ENCODE data around the gene PRRX2.
A peak's percentile ranks its signal among the peaks of the same experiment; 100 is the strongest.

Gene PRRX2

DNA sequence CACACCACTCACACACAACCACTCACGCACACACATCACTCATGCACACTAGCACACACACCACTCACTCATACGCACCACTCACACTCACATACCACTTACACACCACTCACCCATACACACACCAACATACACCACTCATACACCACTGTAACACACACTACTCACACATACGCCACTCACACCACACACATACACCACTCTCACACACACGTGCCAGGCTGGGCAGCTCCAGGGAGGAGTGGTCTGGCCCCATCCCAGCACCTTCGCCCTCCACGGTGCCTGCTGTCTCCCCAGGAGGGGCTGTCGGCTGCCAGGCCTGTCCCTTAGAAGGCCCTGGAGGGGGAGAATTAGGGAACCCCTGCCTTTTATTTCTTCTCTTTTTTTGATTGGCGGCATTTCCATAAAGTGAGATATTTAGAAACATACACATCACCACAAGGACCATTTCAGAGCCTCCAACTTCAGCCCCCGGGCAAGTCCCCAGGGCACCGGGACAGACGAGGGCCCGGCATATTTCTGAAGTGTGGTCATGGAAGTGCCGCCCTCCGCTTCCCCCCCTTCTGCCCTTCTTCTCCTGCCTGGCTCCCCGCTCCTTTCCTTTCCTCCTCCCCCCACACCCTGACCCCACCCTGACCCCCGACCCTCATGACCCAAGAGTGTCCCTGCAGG lies 17.2 kb upstream of the PRRX2 start (continued):
- TF ChIP-seq ARNTL (CRISPR knock-in tag; IDR thresholded peaks at IDR 0.05; ENCODE audit: borderline replicate concordance, low read depth) = no peak
- no peak for TF ChIP-seq ZFP30 (CRISPR knock-in tag; IDR thresholded peaks at IDR 0.05)
- TF ChIP-seq ESRRG (CRISPR knock-in tag; IDR thresholded peaks at IDR 0.05) = no peak
- no peak for TF ChIP-seq TCF4 (CRISPR knock-in tag; IDR thresholded peaks at IDR 0.05; ENCODE audit: borderline replicate concordance)
- no peak for TF ChIP-seq ZNF70 (CRISPR knock-in tag; IDR thresholded peaks at IDR 0.05)

- TF ChIP-seq ESRRG (CRISPR knock-in tag; IDR thresholded peaks at IDR 0.05) (no peak), ARNTL (CRISPR knock-in tag; IDR thresholded peaks at IDR 0.05; ENCODE audit: borderline replicate concordance, low read depth) (no peak)
- ATAC-seq = no peak; the same call in 2 of the 3 replicates
These were observed 16.7 kb upstream of the PRRX2 start for GRCh38 chr9:129648764-129649115.

GRCh38 chr9:129649726-129650679 lies 15.4 kb upstream of the PRRX2 start:
- TF ChIP-seq PPARA (CRISPR knock-in tag; IDR thresholded peaks at IDR 0.05; ENCODE audit: borderline replicate concordance) (no peak), TCF4 (CRISPR knock-in tag; IDR thresholded peaks at IDR 0.05; ENCODE audit: borderline replicate concordance) (peak; percentile 95), ZNF70 (CRISPR knock-in tag; IDR thresholded peaks at IDR 0.05) (peak; percentile 7; the same call in 1 of the 2 replicates), RARB (CRISPR knock-in tag; IDR thresholded peaks at IDR 0.05) (no peak)
- TF ChIP-seq, protein P1, sequence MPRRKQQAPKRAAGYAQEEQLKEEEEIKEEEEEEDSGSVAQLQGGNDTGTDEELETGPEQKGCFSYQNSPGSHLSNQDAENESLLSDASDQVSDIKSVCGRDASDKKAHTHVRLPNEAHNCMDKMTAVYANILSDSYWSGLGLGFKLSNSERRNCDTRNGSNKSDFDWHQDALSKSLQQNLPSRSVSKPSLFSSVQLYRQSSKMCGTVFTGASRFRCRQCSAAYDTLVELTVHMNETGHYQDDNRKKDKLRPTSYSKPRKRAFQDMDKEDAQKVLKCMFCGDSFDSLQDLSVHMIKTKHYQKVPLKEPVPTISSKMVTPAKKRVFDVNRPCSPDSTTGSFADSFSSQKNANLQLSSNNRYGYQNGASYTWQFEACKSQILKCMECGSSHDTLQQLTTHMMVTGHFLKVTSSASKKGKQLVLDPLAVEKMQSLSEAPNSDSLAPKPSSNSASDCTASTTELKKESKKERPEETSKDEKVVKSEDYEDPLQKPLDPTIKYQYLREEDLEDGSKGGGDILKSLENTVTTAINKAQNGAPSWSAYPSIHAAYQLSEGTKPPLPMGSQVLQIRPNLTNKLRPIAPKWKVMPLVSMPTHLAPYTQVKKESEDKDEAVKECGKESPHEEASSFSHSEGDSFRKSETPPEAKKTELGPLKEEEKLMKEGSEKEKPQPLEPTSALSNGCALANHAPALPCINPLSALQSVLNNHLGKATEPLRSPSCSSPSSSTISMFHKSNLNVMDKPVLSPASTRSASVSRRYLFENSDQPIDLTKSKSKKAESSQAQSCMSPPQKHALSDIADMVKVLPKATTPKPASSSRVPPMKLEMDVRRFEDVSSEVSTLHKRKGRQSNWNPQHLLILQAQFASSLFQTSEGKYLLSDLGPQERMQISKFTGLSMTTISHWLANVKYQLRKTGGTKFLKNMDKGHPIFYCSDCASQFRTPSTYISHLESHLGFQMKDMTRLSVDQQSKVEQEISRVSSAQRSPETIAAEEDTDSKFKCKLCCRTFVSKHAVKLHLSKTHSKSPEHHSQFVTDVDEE (CRISPR knock-in tag; IDR thresholded peaks at IDR 0.05) = peak; percentile 62; the same call in 1 of the 2 replicates

GRCh38 chr9:129650680-129651235 lies 14.7 kb upstream of the PRRX2 start:
- TF ChIP-seq PPARA (CRISPR knock-in tag; IDR thresholded peaks at IDR 0.05; ENCODE audit: borderline replicate concordance) (no peak), TCF4 (CRISPR knock-in tag; IDR thresholded peaks at IDR 0.05; ENCODE audit: borderline replicate concordance) (no peak), ZFP30 (CRISPR knock-in tag; IDR thresholded peaks at IDR 0.05) (no peak), ZNF8 (CRISPR knock-in tag; IDR thresholded peaks at IDR 0.05) (no peak), ZFP3 (CRISPR knock-in tag; IDR thresholded peaks at IDR 0.05) (no peak)
- TF ChIP-seq, protein P2, sequence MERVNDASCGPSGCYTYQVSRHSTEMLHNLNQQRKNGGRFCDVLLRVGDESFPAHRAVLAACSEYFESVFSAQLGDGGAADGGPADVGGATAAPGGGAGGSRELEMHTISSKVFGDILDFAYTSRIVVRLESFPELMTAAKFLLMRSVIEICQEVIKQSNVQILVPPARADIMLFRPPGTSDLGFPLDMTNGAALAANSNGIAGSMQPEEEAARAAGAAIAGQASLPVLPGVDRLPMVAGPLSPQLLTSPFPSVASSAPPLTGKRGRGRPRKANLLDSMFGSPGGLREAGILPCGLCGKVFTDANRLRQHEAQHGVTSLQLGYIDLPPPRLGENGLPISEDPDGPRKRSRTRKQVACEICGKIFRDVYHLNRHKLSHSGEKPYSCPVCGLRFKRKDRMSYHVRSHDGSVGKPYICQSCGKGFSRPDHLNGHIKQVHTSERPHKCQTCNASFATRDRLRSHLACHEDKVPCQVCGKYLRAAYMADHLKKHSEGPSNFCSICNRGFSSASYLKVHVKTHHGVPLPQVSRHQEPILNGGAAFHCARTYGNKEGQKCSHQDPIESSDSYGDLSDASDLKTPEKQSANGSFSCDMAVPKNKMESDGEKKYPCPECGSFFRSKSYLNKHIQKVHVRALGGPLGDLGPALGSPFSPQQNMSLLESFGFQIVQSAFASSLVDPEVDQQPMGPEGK (CRISPR knock-in tag; IDR thresholded peaks at IDR 0.05; ENCODE audit: borderline replicate concordance) = no peak
- no peak; the same call in 2 of the 3 replicates for ATAC-seq

More at GRCh38 chr9:129649726-129650679, 15.4 kb upstream of the PRRX2 start:
- peak; percentile 85 for ATAC-seq

GRCh38 chr9:129653823-129654553 lies 11.5 kb upstream of the PRRX2 start:
- TF ChIP-seq ISL1 (CRISPR knock-in tag; IDR thresholded peaks at IDR 0.05) (no peak), ZNF70 (CRISPR knock-in tag; IDR thresholded peaks at IDR 0.05) (peak; percentile 76)
- no peak for ATAC-seq

GRCh38 chr9:129654554-129655040 lies 10.8 kb upstream of the PRRX2 start:
- ATAC-seq = no peak
- TF ChIP-seq GLIS3 (CRISPR knock-in tag; IDR thresholded peaks at IDR 0.05) = no peak
- TF ChIP-seq BACH2 (CRISPR knock-in tag; IDR thresholded peaks at IDR 0.05; ENCODE audit: borderline replicate concordance) = no peak
- TF ChIP-seq, protein P3, sequence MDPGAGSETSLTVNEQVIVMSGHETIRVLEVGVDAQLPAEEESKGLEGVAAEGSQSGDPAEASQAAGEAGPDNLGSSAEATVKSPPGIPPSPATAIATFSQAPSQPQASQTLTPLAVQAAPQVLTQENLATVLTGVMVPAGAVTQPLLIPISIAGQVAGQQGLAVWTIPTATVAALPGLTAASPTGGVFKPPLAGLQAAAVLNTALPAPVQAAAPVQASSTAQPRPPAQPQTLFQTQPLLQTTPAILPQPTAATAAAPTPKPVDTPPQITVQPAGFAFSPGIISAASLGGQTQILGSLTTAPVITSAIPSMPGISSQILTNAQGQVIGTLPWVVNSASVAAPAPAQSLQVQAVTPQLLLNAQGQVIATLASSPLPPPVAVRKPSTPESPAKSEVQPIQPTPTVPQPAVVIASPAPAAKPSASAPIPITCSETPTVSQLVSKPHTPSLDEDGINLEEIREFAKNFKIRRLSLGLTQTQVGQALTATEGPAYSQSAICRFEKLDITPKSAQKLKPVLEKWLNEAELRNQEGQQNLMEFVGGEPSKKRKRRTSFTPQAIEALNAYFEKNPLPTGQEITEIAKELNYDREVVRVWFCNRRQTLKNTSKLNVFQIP (CRISPR knock-in tag; IDR thresholded peaks at IDR 0.05; ENCODE audit: borderline replicate concordance, low read depth) = no peak
- TF ChIP-seq ZFP3 (CRISPR knock-in tag; IDR thresholded peaks at IDR 0.05) = no peak
- TF ChIP-seq CSRNP3 (CRISPR knock-in tag; IDR thresholded peaks at IDR 0.05) = no peak
- no peak for TF ChIP-seq PPARA (CRISPR knock-in tag; IDR thresholded peaks at IDR 0.05; ENCODE audit: borderline replicate concordance)
- TF ChIP-seq ZNF70 (CRISPR knock-in tag; IDR thresholded peaks at IDR 0.05) = no peak
- TF ChIP-seq OSR1 (CRISPR knock-in tag; IDR thresholded peaks at IDR 0.05) = no peak
- TF ChIP-seq, protein P4, sequence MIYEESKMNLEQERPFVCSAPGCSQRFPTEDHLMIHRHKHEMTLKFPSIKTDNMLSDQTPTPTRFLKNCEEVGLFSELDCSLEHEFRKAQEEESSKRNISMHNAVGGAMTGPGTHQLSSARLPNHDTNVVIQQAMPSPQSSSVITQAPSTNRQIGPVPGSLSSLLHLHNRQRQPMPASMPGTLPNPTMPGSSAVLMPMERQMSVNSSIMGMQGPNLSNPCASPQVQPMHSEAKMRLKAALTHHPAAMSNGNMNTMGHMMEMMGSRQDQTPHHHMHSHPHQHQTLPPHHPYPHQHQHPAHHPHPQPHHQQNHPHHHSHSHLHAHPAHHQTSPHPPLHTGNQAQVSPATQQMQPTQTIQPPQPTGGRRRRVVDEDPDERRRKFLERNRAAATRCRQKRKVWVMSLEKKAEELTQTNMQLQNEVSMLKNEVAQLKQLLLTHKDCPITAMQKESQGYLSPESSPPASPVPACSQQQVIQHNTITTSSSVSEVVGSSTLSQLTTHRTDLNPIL (CRISPR knock-in tag; IDR thresholded peaks at IDR 0.05; ENCODE audit: low read depth) = no peak
- TF ChIP-seq ZNF8 (CRISPR knock-in tag; IDR thresholded peaks at IDR 0.05) = no peak
- no peak for TF ChIP-seq TOX (CRISPR knock-in tag; IDR thresholded peaks at IDR 0.05; ENCODE audit: borderline replicate concordance)
